SK-N-SH (cell line): Measurements from ENCODE around the gene PCBP3.

Experiments used
- CHD2 ChIP-seq: fragments of 150-350 bp; IDR thresholded peaks from 2 replicates; pipeline ENCODE4 v1.6.1; 2018; ENCODE audit warnings: low read length; ENCODE audit not compliant: partially characterized antibody
- EZH2phosphoT487 ChIP-seq: fragments of 200-600 bp; sonication (generic); IDR thresholded peaks from 2 replicates; pipeline ENCODE4 v1.6.1; 2017; ENCODE audit warnings: low read depth, mixed run types, mild to moderate bottlenecking, antibody characterized with exemption, moderate library complexity, borderline replicate concordance
- FOXJ3 ChIP-seq: sonication (generic); formaldehyde crosslinking; IDR thresholded peaks from 2 replicates; pipeline ENCODE4 v1.5.1; 2020; ENCODE audit warnings: mild to moderate bottlenecking, missing genetic modification reagents
- FOXM1 ChIP-seq: IDR thresholded peaks from 2 replicates; pipeline ENCODE4 v1.4.0; 2012; ENCODE audit warnings: low read depth, mild to moderate bottlenecking
- POLR2AphosphoS5 ChIP-seq: IDR thresholded peaks from 2 replicates; pipeline ENCODE4 v1.6.1; 2012; ENCODE audit warnings: low read depth, low read length
- RAD21 ChIP-seq: IDR thresholded peaks from 2 replicates; pipeline ENCODE4 v1.6.1; 2012; ENCODE audit warnings: mild to moderate bottlenecking, low read length
- RCOR1 ChIP-seq: fragments of 150-350 bp; IDR thresholded peaks from 2 replicates; pipeline ENCODE4 v1.6.1; 2017; ENCODE audit warnings: antibody characterized with exemption, low read length
- RFX5 ChIP-seq: IDR thresholded peaks from 2 replicates; pipeline ENCODE4 v1.6.1; 2012; ENCODE audit warnings: mild to moderate bottlenecking, improper control_type of control experiment, low read length
- SMC3 ChIP-seq: IDR thresholded peaks from 2 replicates; pipeline ENCODE4 v1.6.1; 2012; ENCODE audit warnings: low read depth, low read length, improper control_type of control experiment
- TAF1 ChIP-seq: IDR thresholded peaks from 2 replicates; pipeline ENCODE4 v1.6.1; 2012; ENCODE audit warnings: low read depth, mild to moderate bottlenecking, low read length, moderate library complexity, borderline replicate concordance
- TCF12 ChIP-seq: IDR thresholded peaks from 2 replicates; pipeline ENCODE4 v1.4.0; 2012
- YY1 ChIP-seq: IDR thresholded peaks from 2 replicates; pipeline ENCODE4 v1.4.0; 2012; ENCODE audit warnings: low read depth, mild to moderate bottlenecking
- TF ChIP-seq, protein P1 (sequence below): fragments of 200-600 bp; sonication (generic); IDR thresholded peaks from 2 replicates; pipeline ENCODE4 v1.6.1; 2017; ENCODE audit warnings: antibody characterized with exemption, mild to moderate bottlenecking, moderate library complexity
- TF ChIP-seq, protein P2 (sequence below): IDR thresholded peaks from 2 replicates; pipeline ENCODE4 v1.6.1; 2012; ENCODE audit warnings: mild to moderate bottlenecking, low read depth, low read length, moderate library complexity

DNA sequence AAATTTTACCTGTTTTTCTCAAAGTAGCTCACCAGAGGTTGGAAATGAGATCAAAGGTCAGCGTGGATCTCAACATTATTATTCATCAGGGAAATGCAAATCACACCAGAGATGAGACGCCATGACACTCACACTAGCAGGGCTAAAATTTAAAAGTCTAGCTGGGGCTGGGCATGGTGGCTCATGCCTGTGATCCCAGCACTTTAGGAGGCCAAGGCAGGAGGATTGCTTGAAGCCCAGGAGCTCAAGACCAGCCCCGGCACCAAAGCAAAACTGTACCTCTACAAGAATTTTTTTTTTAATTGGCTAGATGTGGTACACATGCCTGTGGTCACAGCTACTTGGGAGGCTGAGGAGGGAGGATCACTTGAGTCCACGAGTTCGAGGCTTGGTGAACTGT, 41.4 kb upstream of the PCBP3 start:
- TF ChIP-seq SMC3 (no peak), CHD2 (no peak), RFX5 (no peak), POLR2AphosphoS5 (no peak), TAF1 (no peak), TCF12 (no peak), RAD21 (no peak), FOXJ3 (no peak), YY1 (no peak), FOXM1 (no peak), RCOR1 (no peak), EZH2phosphoT487 (no peak)
- TF ChIP-seq, protein P1, sequence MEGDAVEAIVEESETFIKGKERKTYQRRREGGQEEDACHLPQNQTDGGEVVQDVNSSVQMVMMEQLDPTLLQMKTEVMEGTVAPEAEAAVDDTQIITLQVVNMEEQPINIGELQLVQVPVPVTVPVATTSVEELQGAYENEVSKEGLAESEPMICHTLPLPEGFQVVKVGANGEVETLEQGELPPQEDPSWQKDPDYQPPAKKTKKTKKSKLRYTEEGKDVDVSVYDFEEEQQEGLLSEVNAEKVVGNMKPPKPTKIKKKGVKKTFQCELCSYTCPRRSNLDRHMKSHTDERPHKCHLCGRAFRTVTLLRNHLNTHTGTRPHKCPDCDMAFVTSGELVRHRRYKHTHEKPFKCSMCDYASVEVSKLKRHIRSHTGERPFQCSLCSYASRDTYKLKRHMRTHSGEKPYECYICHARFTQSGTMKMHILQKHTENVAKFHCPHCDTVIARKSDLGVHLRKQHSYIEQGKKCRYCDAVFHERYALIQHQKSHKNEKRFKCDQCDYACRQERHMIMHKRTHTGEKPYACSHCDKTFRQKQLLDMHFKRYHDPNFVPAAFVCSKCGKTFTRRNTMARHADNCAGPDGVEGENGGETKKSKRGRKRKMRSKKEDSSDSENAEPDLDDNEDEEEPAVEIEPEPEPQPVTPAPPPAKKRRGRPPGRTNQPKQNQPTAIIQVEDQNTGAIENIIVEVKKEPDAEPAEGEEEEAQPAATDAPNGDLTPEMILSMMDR, result no peak
- TF ChIP-seq, protein P2, sequence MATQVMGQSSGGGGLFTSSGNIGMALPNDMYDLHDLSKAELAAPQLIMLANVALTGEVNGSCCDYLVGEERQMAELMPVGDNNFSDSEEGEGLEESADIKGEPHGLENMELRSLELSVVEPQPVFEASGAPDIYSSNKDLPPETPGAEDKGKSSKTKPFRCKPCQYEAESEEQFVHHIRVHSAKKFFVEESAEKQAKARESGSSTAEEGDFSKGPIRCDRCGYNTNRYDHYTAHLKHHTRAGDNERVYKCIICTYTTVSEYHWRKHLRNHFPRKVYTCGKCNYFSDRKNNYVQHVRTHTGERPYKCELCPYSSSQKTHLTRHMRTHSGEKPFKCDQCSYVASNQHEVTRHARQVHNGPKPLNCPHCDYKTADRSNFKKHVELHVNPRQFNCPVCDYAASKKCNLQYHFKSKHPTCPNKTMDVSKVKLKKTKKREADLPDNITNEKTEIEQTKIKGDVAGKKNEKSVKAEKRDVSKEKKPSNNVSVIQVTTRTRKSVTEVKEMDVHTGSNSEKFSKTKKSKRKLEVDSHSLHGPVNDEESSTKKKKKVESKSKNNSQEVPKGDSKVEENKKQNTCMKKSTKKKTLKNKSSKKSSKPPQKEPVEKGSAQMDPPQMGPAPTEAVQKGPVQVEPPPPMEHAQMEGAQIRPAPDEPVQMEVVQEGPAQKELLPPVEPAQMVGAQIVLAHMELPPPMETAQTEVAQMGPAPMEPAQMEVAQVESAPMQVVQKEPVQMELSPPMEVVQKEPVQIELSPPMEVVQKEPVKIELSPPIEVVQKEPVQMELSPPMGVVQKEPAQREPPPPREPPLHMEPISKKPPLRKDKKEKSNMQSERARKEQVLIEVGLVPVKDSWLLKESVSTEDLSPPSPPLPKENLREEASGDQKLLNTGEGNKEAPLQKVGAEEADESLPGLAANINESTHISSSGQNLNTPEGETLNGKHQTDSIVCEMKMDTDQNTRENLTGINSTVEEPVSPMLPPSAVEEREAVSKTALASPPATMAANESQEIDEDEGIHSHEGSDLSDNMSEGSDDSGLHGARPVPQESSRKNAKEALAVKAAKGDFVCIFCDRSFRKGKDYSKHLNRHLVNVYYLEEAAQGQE, result no peak
